PFSK-1 (cell line): ENCODE measurements around the gene EFCAB5.

Source experiments
- FOXP2 ChIP-seq: optimal IDR thresholded peaks from 2 replicates; pipeline ENCODE3; 2011; ENCODE audit warnings: borderline replicate concordance, control low read depth, inconsistent platforms; ENCODE audit not compliant: insufficient read depth; ENCODE audit errors: extremely low read length, extremely low read depth
- POLR2AphosphoS5 ChIP-seq: IDR thresholded peaks from 2 replicates; pipeline ENCODE4 v1.6.1; 2012; ENCODE audit warnings: low read depth, mild to moderate bottlenecking, control low read depth, low read length, moderate library complexity
- SIN3A ChIP-seq: IDR thresholded peaks from 2 replicates; pipeline ENCODE4 v1.6.1; 2012; ENCODE audit warnings: mild to moderate bottlenecking, low read length, moderate library complexity, borderline replicate concordance; ENCODE audit not compliant: insufficient read depth
- TAF1 ChIP-seq: IDR thresholded peaks from 2 replicates; pipeline ENCODE4 v1.6.1; 2012; ENCODE audit warnings: low read length, control low read depth, borderline replicate concordance; ENCODE audit not compliant: insufficient read depth
- TF ChIP-seq, protein P1 (sequence below), 2 experiments: IDR thresholded peaks; 2 replicates each; pipeline versions ENCODE4 v1.6.1 to v1.8.0; 2011 to 2012; ENCODE audit warnings: low read depth in 2 of 2, low read length in 2 of 2, control low read depth in 1 of 2, inconsistent platforms in 1 of 2, mild to moderate bottlenecking in 1 of 2, moderate library complexity in 1 of 2; ENCODE audit not compliant: insufficient read depth in 1 of 2

The EFCAB5 gene

DNA sequence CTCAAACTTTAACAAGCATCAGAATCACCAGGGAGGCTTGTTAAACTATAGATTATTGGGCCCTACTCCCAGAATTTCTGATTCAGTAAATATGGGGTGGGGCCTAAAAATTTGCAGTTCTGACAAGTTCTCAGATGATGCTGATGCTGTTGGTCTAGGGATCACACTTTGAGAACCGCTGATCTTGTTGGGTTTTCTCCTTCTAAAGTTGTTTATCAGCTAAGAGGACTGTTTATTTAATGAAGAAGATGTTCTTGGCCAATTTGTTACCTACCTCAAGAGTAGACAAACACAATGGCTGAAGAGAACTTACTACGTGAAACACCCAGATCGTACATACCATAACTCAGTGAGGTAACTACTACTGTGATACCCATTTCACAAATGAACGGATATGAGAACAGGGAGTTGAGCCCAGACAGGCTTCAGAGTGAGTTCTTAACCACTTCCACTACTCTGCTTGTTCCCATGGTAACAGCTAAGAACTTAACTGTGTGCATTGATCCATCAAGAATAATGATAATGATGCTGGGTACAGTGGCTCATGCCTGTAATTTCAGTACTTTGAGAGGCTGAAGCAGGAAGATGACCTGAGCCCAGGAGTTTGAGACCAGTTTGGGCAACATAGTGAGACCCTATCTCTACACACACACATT, 89.9 kb downstream of the EFCAB5 start:
- TF ChIP-seq POLR2AphosphoS5, result no peak
- TF ChIP-seq SIN3A, result no peak
- TF ChIP-seq, protein P1, sequence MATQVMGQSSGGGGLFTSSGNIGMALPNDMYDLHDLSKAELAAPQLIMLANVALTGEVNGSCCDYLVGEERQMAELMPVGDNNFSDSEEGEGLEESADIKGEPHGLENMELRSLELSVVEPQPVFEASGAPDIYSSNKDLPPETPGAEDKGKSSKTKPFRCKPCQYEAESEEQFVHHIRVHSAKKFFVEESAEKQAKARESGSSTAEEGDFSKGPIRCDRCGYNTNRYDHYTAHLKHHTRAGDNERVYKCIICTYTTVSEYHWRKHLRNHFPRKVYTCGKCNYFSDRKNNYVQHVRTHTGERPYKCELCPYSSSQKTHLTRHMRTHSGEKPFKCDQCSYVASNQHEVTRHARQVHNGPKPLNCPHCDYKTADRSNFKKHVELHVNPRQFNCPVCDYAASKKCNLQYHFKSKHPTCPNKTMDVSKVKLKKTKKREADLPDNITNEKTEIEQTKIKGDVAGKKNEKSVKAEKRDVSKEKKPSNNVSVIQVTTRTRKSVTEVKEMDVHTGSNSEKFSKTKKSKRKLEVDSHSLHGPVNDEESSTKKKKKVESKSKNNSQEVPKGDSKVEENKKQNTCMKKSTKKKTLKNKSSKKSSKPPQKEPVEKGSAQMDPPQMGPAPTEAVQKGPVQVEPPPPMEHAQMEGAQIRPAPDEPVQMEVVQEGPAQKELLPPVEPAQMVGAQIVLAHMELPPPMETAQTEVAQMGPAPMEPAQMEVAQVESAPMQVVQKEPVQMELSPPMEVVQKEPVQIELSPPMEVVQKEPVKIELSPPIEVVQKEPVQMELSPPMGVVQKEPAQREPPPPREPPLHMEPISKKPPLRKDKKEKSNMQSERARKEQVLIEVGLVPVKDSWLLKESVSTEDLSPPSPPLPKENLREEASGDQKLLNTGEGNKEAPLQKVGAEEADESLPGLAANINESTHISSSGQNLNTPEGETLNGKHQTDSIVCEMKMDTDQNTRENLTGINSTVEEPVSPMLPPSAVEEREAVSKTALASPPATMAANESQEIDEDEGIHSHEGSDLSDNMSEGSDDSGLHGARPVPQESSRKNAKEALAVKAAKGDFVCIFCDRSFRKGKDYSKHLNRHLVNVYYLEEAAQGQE (IDR thresholded peaks at IDR 0.05; ENCODE audit: insufficient read depth in 1 of 2, low read depth in 2 of 2, low read length in 2 of 2), result no peak

DNA sequence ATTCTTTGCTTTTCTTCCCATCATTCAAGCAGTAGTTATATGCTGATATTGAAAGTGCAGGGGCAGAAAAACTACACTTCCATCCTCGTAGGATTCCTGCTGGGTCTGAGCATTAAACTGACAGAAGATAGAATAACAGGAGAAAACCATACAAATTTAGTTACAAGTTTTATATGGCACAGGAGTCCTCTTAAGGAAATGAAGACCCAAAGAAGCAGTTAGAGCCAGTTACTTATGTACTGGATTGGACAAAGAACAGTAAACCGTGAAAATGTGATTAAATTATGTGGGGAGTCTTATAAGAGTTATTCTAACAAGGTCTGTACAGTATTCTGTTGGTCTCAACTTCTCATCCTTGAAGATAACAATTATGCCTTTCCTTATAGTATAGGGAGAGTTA, 93.9 kb downstream of the EFCAB5 start:
- TF ChIP-seq POLR2AphosphoS5 (no peak), SIN3A (no peak), FOXP2 (no peak), TAF1 (no peak)
- TF ChIP-seq, protein P1 (IDR thresholded peaks at IDR 0.05; ENCODE audit: insufficient read depth in 1 of 2, low read depth in 2 of 2, low read length in 2 of 2), result no peak

DNA sequence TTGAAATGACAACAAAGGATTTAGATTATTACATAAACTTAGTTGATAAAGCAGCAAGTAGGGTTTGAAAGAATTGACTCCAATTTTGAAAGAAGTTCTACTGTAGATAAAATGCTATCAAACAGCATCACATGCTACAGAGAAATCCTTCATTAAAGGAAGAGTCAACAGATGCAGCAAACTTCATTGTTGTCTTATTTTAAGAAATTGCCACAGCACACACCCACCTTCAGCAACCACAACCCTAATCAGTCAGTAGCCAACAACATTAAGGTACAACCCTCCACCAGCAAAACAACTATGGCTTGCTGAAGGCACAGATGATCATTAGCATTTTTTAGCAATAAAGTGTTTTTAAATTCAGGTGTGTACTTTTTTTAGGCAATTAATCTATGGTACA, 100.1 kb downstream of the EFCAB5 start:
- TF ChIP-seq, protein P1 (IDR thresholded peaks at IDR 0.05; ENCODE audit: insufficient read depth in 1 of 2, low read depth in 2 of 2, low read length in 2 of 2), result no peak
- no peak for TF ChIP-seq SIN3A
- TF ChIP-seq TAF1, result no peak
- TF ChIP-seq POLR2AphosphoS5, result no peak
- TF ChIP-seq FOXP2, result no peak

- TF ChIP-seq TAF1, result no peak
- TF ChIP-seq, protein P1 (IDR thresholded peaks at IDR 0.05; ENCODE audit: insufficient read depth in 1 of 2, low read depth in 2 of 2, low read length in 2 of 2), result no peak
- no peak for TF ChIP-seq POLR2AphosphoS5
- no peak for TF ChIP-seq FOXP2
- TF ChIP-seq SIN3A, result no peak
Measured at GRCh38 chr17:30062372-30062771, 120.9 kb downstream of the EFCAB5 start.

GRCh38 chr17:30064738-30065137, 123.3 kb downstream of the EFCAB5 start:
- no peak for TF ChIP-seq TAF1
- TF ChIP-seq POLR2AphosphoS5, result no peak
- TF ChIP-seq SIN3A, result no peak
- TF ChIP-seq FOXP2, result no peak
- TF ChIP-seq, protein P1 (IDR thresholded peaks at IDR 0.05; ENCODE audit: insufficient read depth in 1 of 2, low read depth in 2 of 2, low read length in 2 of 2), result no peak
